GM20000 (cell line): Measurements from ENCODE around the gene EXOC4.
"Not testable (repeated sequence)": the region's sequence is repeated elsewhere in the genome, so short reads cannot be mapped to it uniquely, and the experiment has no call there.

Experiments used
- DNase-seq: peaks from one replicate; pipeline ENCODE4 v3.0.0; 2012; ENCODE audit warnings: low spot score
- TF ChIP-seq, protein P1 (sequence below): IDR thresholded peaks from 2 replicates; pipeline ENCODE4 v1.5.1; 2012; ENCODE audit warnings: mild to moderate bottlenecking, control low read depth; ENCODE audit errors: extremely low read depth, missing control alignments

Gene EXOC4

DNA sequence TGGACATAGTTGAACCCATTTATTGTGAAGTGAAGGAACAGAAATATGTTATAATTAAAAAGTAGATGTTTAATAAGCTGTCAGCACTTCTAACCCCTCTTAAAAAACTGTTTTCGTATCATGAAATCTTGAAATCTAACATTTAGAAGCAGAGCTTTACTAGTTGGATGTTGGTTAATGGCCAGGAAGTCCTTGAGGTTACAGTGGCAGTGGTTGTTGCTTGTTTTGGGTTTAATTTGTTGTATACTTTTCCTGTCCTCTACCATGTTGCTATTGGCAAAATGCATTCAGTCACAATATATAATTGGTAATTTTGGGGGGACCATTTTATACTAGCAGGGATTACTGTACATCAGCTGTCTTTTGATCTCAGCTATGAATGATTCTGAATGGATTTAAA, 60.7 kb downstream of the EXOC4 start:
- TF ChIP-seq, protein P1, sequence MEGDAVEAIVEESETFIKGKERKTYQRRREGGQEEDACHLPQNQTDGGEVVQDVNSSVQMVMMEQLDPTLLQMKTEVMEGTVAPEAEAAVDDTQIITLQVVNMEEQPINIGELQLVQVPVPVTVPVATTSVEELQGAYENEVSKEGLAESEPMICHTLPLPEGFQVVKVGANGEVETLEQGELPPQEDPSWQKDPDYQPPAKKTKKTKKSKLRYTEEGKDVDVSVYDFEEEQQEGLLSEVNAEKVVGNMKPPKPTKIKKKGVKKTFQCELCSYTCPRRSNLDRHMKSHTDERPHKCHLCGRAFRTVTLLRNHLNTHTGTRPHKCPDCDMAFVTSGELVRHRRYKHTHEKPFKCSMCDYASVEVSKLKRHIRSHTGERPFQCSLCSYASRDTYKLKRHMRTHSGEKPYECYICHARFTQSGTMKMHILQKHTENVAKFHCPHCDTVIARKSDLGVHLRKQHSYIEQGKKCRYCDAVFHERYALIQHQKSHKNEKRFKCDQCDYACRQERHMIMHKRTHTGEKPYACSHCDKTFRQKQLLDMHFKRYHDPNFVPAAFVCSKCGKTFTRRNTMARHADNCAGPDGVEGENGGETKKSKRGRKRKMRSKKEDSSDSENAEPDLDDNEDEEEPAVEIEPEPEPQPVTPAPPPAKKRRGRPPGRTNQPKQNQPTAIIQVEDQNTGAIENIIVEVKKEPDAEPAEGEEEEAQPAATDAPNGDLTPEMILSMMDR: no peak
- no peak for DNase-seq

DNA sequence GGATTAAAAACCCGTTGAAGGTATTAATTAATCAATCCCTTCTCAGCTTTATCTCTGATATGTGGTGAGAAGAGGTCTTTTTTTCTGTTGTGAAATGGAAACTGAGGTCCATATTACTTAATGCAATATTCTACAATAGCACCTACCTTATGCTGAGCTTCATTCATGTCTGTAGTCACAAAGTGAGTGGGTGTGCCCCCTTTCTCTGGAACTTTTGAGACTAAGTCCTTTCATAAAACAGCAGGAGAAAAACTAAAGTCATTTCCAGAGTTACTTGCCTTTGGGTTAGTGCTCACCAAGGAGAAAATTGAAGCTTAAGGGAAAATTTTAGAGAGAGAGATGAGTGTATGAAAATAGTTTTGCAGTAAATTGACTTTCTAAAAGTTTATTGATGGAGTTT, 61.2 kb downstream of the EXOC4 start:
- TF ChIP-seq, protein P1: no peak
- no peak for DNase-seq

DNA sequence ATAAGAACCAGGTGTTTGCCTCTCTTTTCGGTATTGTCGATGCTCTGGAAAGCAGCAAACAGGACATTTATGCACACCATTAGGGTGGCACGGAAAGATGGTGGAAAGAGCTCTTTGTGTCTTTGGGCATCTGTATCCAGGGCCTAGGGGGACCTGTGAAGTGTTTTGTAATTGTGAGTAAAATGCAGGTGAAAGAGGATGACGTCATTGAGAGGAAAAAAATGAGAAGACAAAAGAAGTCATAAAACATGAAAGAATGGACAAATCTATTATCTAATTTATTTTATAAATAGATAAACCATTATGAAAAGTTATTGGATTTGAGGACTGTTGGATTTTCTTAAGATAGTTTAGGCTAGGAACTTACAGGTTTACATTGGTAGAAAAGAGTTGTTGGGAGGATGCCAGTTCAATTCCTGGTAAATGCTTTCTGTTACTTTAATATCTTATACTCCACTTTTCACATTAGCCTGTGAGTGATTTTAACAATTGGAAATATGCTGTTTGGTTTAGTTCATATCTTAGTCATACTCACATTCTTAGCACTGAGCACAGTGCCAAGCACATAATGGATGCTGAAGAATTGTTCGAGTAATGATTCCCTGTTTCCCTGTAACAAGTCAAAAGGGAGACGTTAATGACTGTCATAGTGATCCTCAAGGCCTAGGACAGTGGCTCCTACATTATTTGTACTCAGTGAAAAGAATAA, 62.6 kb downstream of the EXOC4 start:
- TF ChIP-seq, protein P1: no peak
- no peak for DNase-seq

DNA sequence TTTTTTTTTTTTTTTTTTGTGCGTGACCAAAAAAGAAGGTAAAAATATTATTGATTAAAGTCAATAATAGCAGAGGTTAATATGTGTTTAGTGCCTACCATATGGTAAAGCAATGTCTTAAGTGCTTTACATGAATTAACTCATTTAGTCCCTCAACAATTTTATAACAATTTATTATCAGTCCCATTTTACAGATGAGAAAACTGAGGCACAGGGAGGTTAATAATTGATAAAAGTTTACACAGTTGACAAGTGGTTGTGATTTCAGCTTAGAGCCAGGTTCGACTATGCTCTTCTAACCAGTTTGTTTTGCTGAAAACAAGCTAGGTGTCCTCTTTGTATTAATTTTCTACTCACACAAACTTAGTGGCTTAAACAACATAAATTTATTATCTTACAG, 67.0 kb downstream of the EXOC4 start:
- TF ChIP-seq, protein P1: no peak
- no peak for DNase-seq

DNA sequence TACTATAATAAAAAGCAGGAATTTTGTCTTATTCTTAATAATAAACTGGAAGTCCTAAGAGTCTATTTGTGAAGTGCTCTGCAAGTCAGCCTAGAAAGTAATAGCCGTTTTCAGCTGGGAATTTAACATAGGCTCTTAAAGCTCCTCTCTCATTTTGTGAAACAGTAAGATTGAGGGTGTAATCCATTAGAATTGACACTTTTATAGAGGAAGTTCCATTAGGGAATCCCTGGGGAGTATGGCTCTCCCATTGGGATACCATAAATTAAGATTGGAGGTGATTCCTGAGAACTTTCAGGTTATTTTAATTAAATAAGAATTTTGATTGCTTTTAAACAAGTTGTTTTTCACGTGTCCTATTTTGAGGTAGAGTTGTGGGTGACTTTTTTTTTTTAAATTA, 68.0 kb downstream of the EXOC4 start:
- no peak for DNase-seq
- TF ChIP-seq, protein P1: no peak

DNA sequence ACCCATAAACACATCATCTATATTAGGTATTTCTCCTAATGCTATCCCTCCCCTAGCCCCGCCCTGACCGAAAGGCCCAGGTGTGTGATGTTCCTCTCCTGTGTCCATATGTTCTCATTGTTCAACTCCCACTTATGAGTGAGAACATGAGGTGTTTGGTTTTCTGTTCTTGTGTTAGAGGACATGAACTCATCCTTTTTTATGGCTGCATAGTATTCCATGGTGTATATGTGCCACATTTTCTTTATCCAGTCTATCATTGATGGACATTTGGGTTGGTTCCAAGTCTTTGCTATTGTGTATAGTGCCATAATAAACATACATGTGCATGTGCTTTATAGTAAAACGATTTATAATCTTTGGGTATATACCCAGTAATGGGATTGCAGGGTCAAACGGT, 68.5 kb downstream of the EXOC4 start:
- DNase-seq: not testable (repeated sequence)

DNA sequence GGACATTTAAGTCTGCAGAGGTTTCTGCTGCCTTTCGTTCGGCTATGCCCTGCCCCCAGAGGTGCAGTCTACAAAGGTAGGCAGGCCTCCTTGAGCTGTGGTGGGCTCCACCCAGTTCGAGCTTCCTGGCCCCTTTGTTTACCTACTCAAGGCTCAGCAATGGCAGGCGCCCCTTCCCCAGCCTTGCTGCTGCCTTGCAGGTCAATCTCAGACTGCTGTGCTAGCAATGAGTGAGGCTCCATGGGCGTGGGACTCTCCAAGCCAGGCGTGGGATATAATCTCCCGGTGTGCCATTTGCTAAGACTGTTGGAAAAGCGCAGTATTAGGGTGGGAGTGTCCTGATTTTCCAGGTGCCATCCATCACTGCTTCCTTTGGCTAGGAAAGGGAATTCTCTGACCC, 73.9 kb downstream of the EXOC4 start:
- not testable (repeated sequence) for DNase-seq

DNA sequence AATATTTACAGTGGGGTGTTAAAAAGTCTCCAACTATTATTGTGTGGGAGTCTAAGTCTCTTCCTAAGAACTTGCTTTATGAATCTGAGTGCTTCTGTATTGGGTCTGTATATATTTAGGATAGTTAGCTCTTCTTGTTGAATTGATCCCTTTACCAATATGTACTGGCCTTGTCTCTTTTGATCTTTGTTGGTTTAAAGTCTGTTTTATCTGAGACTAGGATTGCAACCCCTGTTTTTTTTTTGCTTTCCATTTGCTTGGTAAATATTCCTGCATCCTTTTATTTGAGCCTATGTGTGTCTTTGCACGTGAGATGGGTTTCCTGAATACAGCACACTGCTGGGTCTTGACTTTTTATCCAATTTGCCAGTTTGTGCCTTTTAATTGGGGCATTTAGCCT, 75.1 kb downstream of the EXOC4 start:
- not testable (repeated sequence) for DNase-seq

DNA sequence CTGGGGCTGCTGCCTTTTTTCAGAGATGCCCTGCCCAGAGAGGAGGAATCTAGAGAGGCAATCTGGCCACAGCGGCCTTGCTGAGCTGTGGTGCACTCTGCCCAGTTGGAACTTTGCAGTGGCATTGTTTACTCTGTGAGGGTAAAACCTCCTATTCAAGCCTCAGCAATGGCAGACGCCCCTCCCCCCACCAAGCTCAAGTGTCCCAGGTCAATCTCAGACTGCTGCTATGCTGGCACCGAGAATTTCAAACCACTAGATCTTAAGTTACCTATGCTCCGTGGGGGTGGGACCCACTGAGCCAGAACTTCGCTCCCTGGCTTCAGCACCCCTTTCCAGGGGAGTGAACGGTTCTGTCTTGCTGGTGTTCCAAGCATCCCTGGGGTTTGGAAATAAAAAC, 77.2 kb downstream of the EXOC4 start:
- no peak for DNase-seq

More for the DNA sequence above, 77.2 kb downstream of the EXOC4 start:
- TF ChIP-seq, protein P1: no peak
